Psoas muscle (tissue), 8 donors: ENCODE data around the gene C7orf25. TPM values are rescaled to one million over a fixed set of nuclear protein-coding genes. Genes with fewer than 3 reads are reported as not detected.

Source experiments
- ATAC-seq, 4 donors: fragments of 200-7000 bp; cut with Tn5 transposase; one replicate each; pipeline ENCODE4 v1.9.1; 2020; ENCODE audit warnings: moderate library complexity in 3 of 4, mild to moderate bottlenecking in 2 of 4
- DNase-seq, 2 donors: peaks; one replicate each; pipeline ENCODE4 v3.0.0-alpha.2; 2020
- H3K27ac ChIP-seq: fragments of 200-600 bp; one replicate; pipeline ENCODE4 v1.8.0; 2022
- H3K27me3 ChIP-seq, 3 donors: fragments of 200-600 bp in 1 of 3; one replicate each; pipeline versions ENCODE4 v1.6.1 to v1.8.0; 2013 to 2022; ENCODE audit warnings: low read length in 2 of 3, mild to moderate bottlenecking in 2 of 3, moderate library complexity in 1 of 3; ENCODE audit not compliant: insufficient read depth in 3 of 3
- H3K36me3 ChIP-seq, 2 donors: fragments of 200-600 bp in 1 of 2; one replicate each; pipeline versions ENCODE4 v1.6.1 to v1.8.0; 2013 to 2022; ENCODE audit warnings: low read depth in 1 of 2, mild to moderate bottlenecking in 1 of 2, moderate library complexity in 1 of 2; ENCODE audit not compliant: insufficient read depth in 1 of 2
- H3K4me1 ChIP-seq: fragments of 200-600 bp; one replicate; pipeline ENCODE4 v1.8.0; 2022
- H3K4me3 ChIP-seq: fragments of 200-600 bp; one replicate; pipeline ENCODE4 v1.8.0; 2022; ENCODE audit warnings: mild to moderate bottlenecking
- H3K9me3 ChIP-seq: fragments of 200-600 bp; one replicate; pipeline ENCODE4 v1.8.0; 2022
- WGBS, 3 donors: extraction: QIAGEN DNeasy Blood & Tissue Kit; methylation state at CpG; one replicate each; pipeline versions ENCODE4 v1.1.6 to v1.1.7; 2013; 5-methylcytosine and 5-hydroxymethylcytosine counted together
- intact Hi-C, 2 donors: fragments of 100-400 bp; cut with DNase I; formaldehyde crosslinking; loops; one replicate each; pipeline versions ENCODE4 v1.11.0 to v1.14.2; 2022
- polyA plus RNA-seq, 3 donors: library from polyadenylated mRNA; stranded (reverse); fragments of 200-250 nt; gene quantifications; one replicate each; pipeline ENCODE4 v1.2.3, GENCODE V29; 2013
- total RNA-seq, 4 donors: library from RNA; stranded (reverse); fragmentation: NEBNext Ultra II Directional in 2 of 4; extraction: Animal tissue kit (Norgen Biotek cat#: 25700) in 2 of 4; gene quantifications; one replicate each; pipeline versions ENCODE4 v1.2.1 to v1.2.4, GENCODE V29; 2021 to 2023
- TF ChIP-seq, protein P1 (sequence below): fragments of 200-600 bp; IDR thresholded peaks from one replicate; pipeline ENCODE4 v1.8.0; 2022; ENCODE audit warnings: antibody characterized with exemption
- donor health status: healthy with polysubstance abuse.
- donor health status: DM: no; HTN: no; CAD: no; lungs with moderate emphysema.
- donor health status: Bipolar disorder and iron deficiency.
- donor health status: healthy.
- donor health status: DM: yes; HTN: yes; CAD: no.
- donor health status: DM: no; HTN: no; CAD: no.
- donor health status: DM: no; HTN: no; CAD: no.
- donor health status: DM: yes; HTN: yes; CAD: no.

Gene C7orf25
- total and polyA plus RNA-seq, 7 donors: 1.3 to 5.6 (median 2.4) TPM

- Histone ChIP-seq H3K4me1 (no peaks in the 10 kb centered on the region), H3K27me3 (no peaks in the 10 kb centered on the region), H3K9me3 (no peaks in the 10 kb centered on the region), H3K36me3 (no peaks in the 10 kb centered on the region), H3K4me3 (no peak overlapping the region), H3K27ac (no peak overlapping the region)
- WGBS, 3 donors: 88 to 100% (median 100%) methylated on average over 1 of the region's 1 CpG
- no peak for ATAC-seq
- TF ChIP-seq, protein P1, sequence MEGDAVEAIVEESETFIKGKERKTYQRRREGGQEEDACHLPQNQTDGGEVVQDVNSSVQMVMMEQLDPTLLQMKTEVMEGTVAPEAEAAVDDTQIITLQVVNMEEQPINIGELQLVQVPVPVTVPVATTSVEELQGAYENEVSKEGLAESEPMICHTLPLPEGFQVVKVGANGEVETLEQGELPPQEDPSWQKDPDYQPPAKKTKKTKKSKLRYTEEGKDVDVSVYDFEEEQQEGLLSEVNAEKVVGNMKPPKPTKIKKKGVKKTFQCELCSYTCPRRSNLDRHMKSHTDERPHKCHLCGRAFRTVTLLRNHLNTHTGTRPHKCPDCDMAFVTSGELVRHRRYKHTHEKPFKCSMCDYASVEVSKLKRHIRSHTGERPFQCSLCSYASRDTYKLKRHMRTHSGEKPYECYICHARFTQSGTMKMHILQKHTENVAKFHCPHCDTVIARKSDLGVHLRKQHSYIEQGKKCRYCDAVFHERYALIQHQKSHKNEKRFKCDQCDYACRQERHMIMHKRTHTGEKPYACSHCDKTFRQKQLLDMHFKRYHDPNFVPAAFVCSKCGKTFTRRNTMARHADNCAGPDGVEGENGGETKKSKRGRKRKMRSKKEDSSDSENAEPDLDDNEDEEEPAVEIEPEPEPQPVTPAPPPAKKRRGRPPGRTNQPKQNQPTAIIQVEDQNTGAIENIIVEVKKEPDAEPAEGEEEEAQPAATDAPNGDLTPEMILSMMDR: no peak
- DNase-seq: no peak
- intact Hi-C loops: no loop called here
Measured at GRCh38 chr7:42906181-42906580, 5.7 kb downstream of the C7orf25 start.

DNA sequence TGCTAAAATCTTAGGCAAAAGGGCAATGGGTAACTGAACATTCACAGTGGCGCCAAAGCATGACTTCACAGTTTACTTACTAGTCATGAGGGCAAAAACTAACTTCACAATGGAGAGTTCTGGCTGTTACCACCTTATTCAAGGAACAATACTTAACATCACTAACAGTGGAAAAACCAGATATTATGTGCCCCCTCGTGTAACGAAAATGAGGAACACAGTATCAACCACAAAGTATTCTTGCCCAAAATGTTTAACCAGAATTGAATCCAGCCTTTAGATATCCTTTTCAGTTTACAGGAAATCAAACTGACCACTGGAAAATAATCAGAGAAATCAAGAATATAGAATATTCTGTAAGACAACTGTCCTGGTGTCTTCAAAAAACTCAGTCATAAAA lies 9.5 kb downstream of the C7orf25 start:
- WGBS, 3 donors: 59 to 70% (median 67%) methylated on average over 3 of the region's 3 CpGs

GRCh38 chr7:42900842-42901241 lies 11.0 kb downstream of the C7orf25 start:
- Histone ChIP-seq H3K4me3 (no peak overlapping the region), H3K27me3 (no peaks in the 10 kb centered on the region), H3K36me3 (no peaks in the 10 kb centered on the region), H3K27ac (no peak overlapping the region), H3K9me3 (no peaks in the 10 kb centered on the region), H3K4me1 (no peaks in the 10 kb centered on the region)
- TF ChIP-seq, protein P1: no peak
- intact Hi-C loops: no loop called here
- no peak for ATAC-seq
- DNase-seq: no peak

More for the DNA sequence above, 9.5 kb downstream of the C7orf25 start:
- H3K4me3 ChIP-seq: no peak overlapping the region
- no peaks in the 10 kb centered on the region for H3K27me3 ChIP-seq
- no peaks in the 10 kb centered on the region for H3K4me1 ChIP-seq
- H3K36me3 ChIP-seq: no peaks in the 10 kb centered on the region
- TF ChIP-seq, protein P1: no peak
- intact Hi-C loops: no loop called here
- no peak for DNase-seq
- H3K9me3 ChIP-seq: no peaks in the 10 kb centered on the region
- no peak for ATAC-seq
- no peak overlapping the region for H3K27ac ChIP-seq

DNA sequence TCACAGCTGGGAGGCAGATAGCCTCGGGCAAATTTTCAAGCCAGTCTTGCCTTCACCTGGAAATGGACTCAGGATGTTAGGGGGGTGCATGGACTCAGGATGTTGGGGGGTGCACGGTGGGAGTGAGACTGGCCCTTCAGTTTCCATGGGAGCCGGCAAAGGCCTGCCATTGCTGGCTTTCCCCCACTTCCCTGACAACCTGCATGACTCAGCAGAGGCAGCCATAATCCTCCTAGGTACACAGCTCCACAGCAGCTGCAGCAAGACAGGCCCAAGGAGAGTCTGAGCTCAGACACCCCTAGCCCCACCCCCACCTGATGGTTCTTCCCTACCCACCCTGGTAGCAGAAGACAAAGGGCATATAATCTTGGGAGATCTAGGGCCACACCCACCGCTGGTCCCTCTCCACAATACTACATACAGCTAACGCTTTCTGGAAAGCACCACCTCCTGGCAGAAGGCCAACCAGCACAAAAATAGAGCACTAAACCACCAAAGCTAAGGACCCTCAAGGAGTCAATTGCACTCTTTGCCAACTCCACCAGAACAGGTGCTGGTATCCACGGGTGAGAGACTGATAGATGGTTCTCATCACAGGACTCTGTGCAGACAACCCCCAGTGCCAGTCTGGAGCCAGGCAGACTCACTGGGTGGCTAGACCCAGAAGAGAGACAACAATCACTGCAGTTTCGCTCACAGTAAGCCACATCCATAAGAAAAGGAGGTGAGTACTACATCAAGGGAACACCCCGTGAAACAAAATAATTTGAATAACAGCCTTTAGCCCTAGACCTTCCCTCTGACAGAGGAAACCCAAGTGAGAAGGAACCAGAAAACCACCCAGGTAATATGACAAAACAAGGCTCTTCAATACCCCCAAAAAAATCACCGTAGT lies 18.3 kb downstream of the C7orf25 start:
- H3K4me3 ChIP-seq: no peak overlapping the region
- no peaks in the 10 kb centered on the region for H3K9me3 ChIP-seq
- no peak overlapping the region for H3K27ac ChIP-seq
- no peaks in the 10 kb centered on the region for H3K36me3 ChIP-seq
- H3K4me1 ChIP-seq: no peaks in the 10 kb centered on the region
- TF ChIP-seq, protein P1: no peak
- no peak for DNase-seq
- intact Hi-C loops: no loop called here
- no peaks in the 10 kb centered on the region for H3K27me3 ChIP-seq
- ATAC-seq: no peak
- 71 to 80% (median 73%) methylated on average over 9 of the region's 9 CpGs for WGBS, 3 donors
